ENCODE data around the gene TCF12.
"Not testable (repeated sequence)": the region's sequence is repeated elsewhere in the genome, so short reads cannot be mapped to it uniquely, and the experiment has no call there.

Gene TCF12

GRCh38 chr15:56916825-56917477 lies 1.5 kb upstream of the TCF12 start:
- DNase-seq = no peak

- no peak for DNase-seq
Observed at GRCh38 chr15:56917652-56918045, 795 bp upstream of the TCF12 start.

- DNase-seq = peak; percentile 79
Observed at GRCh38 chr15:56919031-56919608, 676 bp downstream of the TCF12 start.

GRCh38 chr15:56919609-56920366 lies 1.3 kb downstream of the TCF12 start:
- peak; percentile 70 for DNase-seq

GRCh38 chr15:56920367-56920627 lies 1.9 kb downstream of the TCF12 start:
- no peak for DNase-seq

- DNase-seq = no peak
Observed at GRCh38 chr15:56923174-56923591, 4.7 kb downstream of the TCF12 start.

- DNase-seq = no peak
Observed at GRCh38 chr15:56927816-56928215, 9.4 kb downstream of the TCF12 start.

GRCh38 chr15:56929399-56929798 lies 11.0 kb downstream of the TCF12 start:
- DNase-seq = no peak

- DNase-seq = no peak
Observed at GRCh38 chr15:56929933-56930332, 11.5 kb downstream of the TCF12 start.

- no peak for DNase-seq
Observed at GRCh38 chr15:56930669-56931313, 12.3 kb downstream of the TCF12 start.

GRCh38 chr15:56931639-56932508 lies 13.4 kb downstream of the TCF12 start:
- DNase-seq = no peak

- DNase-seq = not testable (repeated sequence)
Observed at GRCh38 chr15:56932509-56932868, 14.0 kb downstream of the TCF12 start.

- no peak for DNase-seq
Observed at GRCh38 chr15:56933410-56933809, 15.0 kb downstream of the TCF12 start.

GRCh38 chr15:56933811-56934210 lies 15.4 kb downstream of the TCF12 start:
- DNase-seq = no peak

- no peak for DNase-seq
Observed at GRCh38 chr15:56934269-56934668, 15.8 kb downstream of the TCF12 start.

- DNase-seq = no peak
Observed at GRCh38 chr15:56936929-56937328, 18.5 kb downstream of the TCF12 start.

GRCh38 chr15:56939257-56939656 lies 20.8 kb downstream of the TCF12 start:
- DNase-seq = no peak

- no peak for DNase-seq
Observed at GRCh38 chr15:56940388-56940787, 21.9 kb downstream of the TCF12 start.

GRCh38 chr15:56942118-56942517 lies 23.7 kb downstream of the TCF12 start:
- DNase-seq = no peak

- DNase-seq = no peak
Observed at GRCh38 chr15:56943403-56943802, 25.0 kb downstream of the TCF12 start.

- no peak for DNase-seq
Observed at GRCh38 chr15:56944485-56944884, 26.0 kb downstream of the TCF12 start.

GRCh38 chr15:56946150-56946549 lies 27.7 kb downstream of the TCF12 start:
- DNase-seq = no peak
